ENCODE results near the gene TAB3. TPM values are rescaled to one million over a fixed set of nuclear protein-coding genes. Genes with fewer than 3 reads are reported as not detected.

The TAB3 gene
- total and polyA plus RNA-seq, 8 donors, result 14.8 to 31.1 (median 28.4) TPM

- no peaks in the 10 kb centered on the region for H3K27me3 ChIP-seq
- H3K4me3 ChIP-seq, result no peak overlapping the region
- no peaks in the 10 kb centered on the region for H3K4me1 ChIP-seq
- TF ChIP-seq CTCF (IDR thresholded peaks at IDR 0.05), result no peak
- ATAC-seq (no peak), DNase-seq (no peak)
- H3K9me3 ChIP-seq, result no peaks in the 10 kb centered on the region
- no peak overlapping the region for H3K27ac ChIP-seq
- peaks cover 0 to 22% of the 10 kb centered on the region in 2 donors for H3K36me3 ChIP-seq
- intact Hi-C loops (cut with DNase I), result no loop called here
Observed at GRCh38 chrX:30831082-30831481, 58.0 kb downstream of the TAB3 start.

GRCh38 chrX:30830326-30830943, 58.6 kb downstream of the TAB3 start:
- Histone ChIP-seq H3K4me1 (no peaks in the 10 kb centered on the region), H3K36me3 (peaks cover 0 to 22% of the 10 kb centered on the region in 2 donors), H3K9me3 (no peaks in the 10 kb centered on the region), H3K27ac (no peak overlapping the region), H3K4me3 (no peak overlapping the region), H3K27me3 (no peaks in the 10 kb centered on the region)
- no peak for ATAC-seq
- TF ChIP-seq CTCF (IDR thresholded peaks at IDR 0.05), result no peak
- intact Hi-C loops (cut with DNase I), result no loop called here
- DNase-seq, result no peak

- ATAC-seq, result no peak
- no peaks in the 10 kb centered on the region for H3K27me3 ChIP-seq
- no peaks in the 10 kb centered on the region for H3K9me3 ChIP-seq
- no peak overlapping the region for H3K27ac ChIP-seq
- TF ChIP-seq CTCF (IDR thresholded peaks at IDR 0.05), result no peak
- no peak overlapping the region for H3K4me3 ChIP-seq
- intact Hi-C loops (cut with DNase I), result no loop called here
- no peaks in the 10 kb centered on the region for H3K4me1 ChIP-seq
- no peaks in the 10 kb centered on the region for H3K36me3 ChIP-seq
- DNase-seq, result no peak
Observed at GRCh38 chrX:30824275-30824674, 64.8 kb downstream of the TAB3 start.

DNA sequence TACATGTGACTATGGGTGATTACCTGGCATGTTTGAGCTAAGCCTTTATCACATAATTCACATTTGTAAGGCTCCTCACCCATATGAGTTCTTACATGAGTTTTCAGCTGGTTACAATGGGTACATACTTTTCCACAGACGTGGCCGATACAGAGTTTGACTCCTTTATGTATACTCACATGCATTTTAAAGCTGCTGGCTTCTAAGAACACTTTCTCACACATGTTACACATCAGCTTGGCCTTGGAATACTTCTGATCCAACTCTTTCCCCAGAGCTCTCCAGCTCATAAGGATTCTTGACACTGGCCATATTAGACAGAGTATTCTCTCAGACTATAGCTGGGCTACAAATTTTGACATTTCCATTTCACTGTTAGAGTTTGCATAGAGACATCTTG, 66.3 kb downstream of the TAB3 start:
- Histone ChIP-seq H3K36me3 (no peaks in the 10 kb centered on the region), H3K27ac (no peak overlapping the region), H3K9me3 (no peaks in the 10 kb centered on the region), H3K4me1 (no peaks in the 10 kb centered on the region), H3K4me3 (no peak overlapping the region), H3K27me3 (no peaks in the 10 kb centered on the region)
- no peak for ATAC-seq
- intact Hi-C loops (cut with DNase I), result no loop called here
- no peak for DNase-seq
- TF ChIP-seq CTCF (IDR thresholded peaks at IDR 0.05), result no peak

DNA sequence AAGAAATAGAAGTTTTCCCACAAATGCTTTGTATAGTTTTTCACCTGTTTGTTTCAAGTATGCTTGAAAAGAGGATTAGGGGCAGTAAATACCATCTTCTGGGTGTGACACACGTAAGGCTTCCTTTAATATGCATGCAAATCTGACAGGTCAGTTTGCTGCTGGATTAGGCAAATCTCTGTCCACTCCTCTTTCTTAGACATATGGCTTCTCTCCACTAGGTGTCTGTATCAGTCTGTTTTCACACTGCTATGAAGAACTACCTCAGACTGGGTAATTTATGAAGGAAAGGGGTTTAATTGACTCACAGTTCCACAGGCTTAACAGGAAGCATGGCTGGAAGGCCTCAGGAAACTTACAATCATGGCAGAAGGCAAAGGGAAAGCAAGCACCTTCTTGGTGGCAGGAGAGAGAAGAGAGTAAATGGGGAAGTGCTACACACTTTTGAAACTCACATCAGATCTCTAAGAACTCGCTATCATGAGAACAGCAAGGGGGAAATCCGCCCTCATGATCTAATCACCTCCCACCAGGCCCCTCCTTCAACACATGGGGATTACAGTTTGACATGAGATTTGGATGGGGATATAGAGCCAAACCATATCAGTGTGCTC, 66.9 kb downstream of the TAB3 start:
- Histone ChIP-seq H3K4me1 (no peaks in the 10 kb centered on the region), H3K36me3 (no peaks in the 10 kb centered on the region), H3K27ac (no peak overlapping the region), H3K9me3 (no peaks in the 10 kb centered on the region), H3K27me3 (no peaks in the 10 kb centered on the region), H3K4me3 (no peak overlapping the region)
- ATAC-seq (no peak), DNase-seq (no peak)
- intact Hi-C loops (cut with DNase I), result no loop called here
- no peak for TF ChIP-seq CTCF (IDR thresholded peaks at IDR 0.05)

Data from left lung (tissue), 10 donors.